SK-N-SH treated with all-trans-retinoic acid at 6 μM for 48 hours (cell line): ENCODE results near the gene LMNB1.

Experiments
- ATAC-seq: fragments of 200-7000 bp; cut with Tn5 transposase; 3 replicates; pipeline ENCODE4 v1.9.1; 2020; ENCODE audit warnings: mild to moderate bottlenecking, moderate library complexity
- ARNTL ChIP-seq: fragments of 450-650 bp; formaldehyde crosslinking; IDR thresholded peaks from 2 replicates; pipeline ENCODE4 v1.5.0; 2020; ENCODE audit warnings: low read depth, mild to moderate bottlenecking, moderate library complexity, borderline replicate concordance
- BACH2 ChIP-seq: fragments of 250-450 bp; sonication (Bioruptor Pico); IDR thresholded peaks from 2 replicates; pipeline ENCODE4 v1.9.0; 2021; ENCODE audit warnings: mild to moderate bottlenecking, borderline replicate concordance
- CSDC2 ChIP-seq: fragments of 250-450 bp; sonication (Bioruptor Pico); IDR thresholded peaks from 2 replicates; pipeline ENCODE4 v1.5.0; 2020; ENCODE audit warnings: mild to moderate bottlenecking, moderate library complexity
- ESRRG ChIP-seq: fragments of 250-450 bp; sonication (Bioruptor Pico); IDR thresholded peaks from 2 replicates; pipeline ENCODE4 v1.6.1; 2021; ENCODE audit warnings: mild to moderate bottlenecking
- GLIS3 ChIP-seq: fragments of 250-450 bp; sonication (Bioruptor Pico); IDR thresholded peaks from 2 replicates; pipeline ENCODE4 v1.5.0; 2020; ENCODE audit warnings: mild to moderate bottlenecking, moderate library complexity
- OSR1 ChIP-seq: fragments of 250-450 bp; sonication (Bioruptor Pico); IDR thresholded peaks from 2 replicates; pipeline ENCODE4 v1.8.0; 2022; ENCODE audit warnings: moderate library complexity, mild to moderate bottlenecking, inconsistent platforms
- PPARA ChIP-seq: fragments of 250-450 bp; sonication (Bioruptor Pico); IDR thresholded peaks from 2 replicates; pipeline ENCODE4 v1.5.0; 2020; ENCODE audit warnings: mild to moderate bottlenecking, borderline replicate concordance
- RARB ChIP-seq: fragments of 250-450 bp; sonication (Bioruptor Pico); IDR thresholded peaks from 2 replicates; pipeline ENCODE4 v1.8.0; 2021; ENCODE audit warnings: mild to moderate bottlenecking, moderate library complexity
- SNAI2 ChIP-seq: fragments of 250-450 bp; sonication (Bioruptor Pico); IDR thresholded peaks from 2 replicates; pipeline ENCODE4 v1.5.0; 2020; ENCODE audit warnings: mild to moderate bottlenecking, moderate library complexity
- TCF4 ChIP-seq: fragments of 250-450 bp; sonication (Bioruptor Pico); IDR thresholded peaks from 2 replicates; pipeline ENCODE4 v1.8.0; 2021; ENCODE audit warnings: mild to moderate bottlenecking, moderate library complexity, borderline replicate concordance
- TOX ChIP-seq: fragments of 250-450 bp; sonication (Bioruptor Pico); IDR thresholded peaks from 2 replicates; pipeline ENCODE4 v1.8.0; 2021; ENCODE audit warnings: mild to moderate bottlenecking, moderate library complexity, borderline replicate concordance
- ZC3H10 ChIP-seq: fragments of 250-450 bp; sonication (Bioruptor Pico); IDR thresholded peaks from 2 replicates; pipeline ENCODE4 v1.5.1; 2021; ENCODE audit warnings: mild to moderate bottlenecking, moderate library complexity
- ZFP3 ChIP-seq: fragments of 250-450 bp; sonication (Bioruptor Pico); IDR thresholded peaks from 2 replicates; pipeline ENCODE4 v1.5.0; 2020; ENCODE audit warnings: mild to moderate bottlenecking, moderate library complexity
- ZFP30 ChIP-seq: fragments of 450-650 bp; formaldehyde crosslinking; IDR thresholded peaks from 2 replicates; pipeline ENCODE4 v1.5.0; 2022; ENCODE audit warnings: mild to moderate bottlenecking, moderate library complexity
- ZNF565 ChIP-seq: fragments of 450-650 bp; formaldehyde crosslinking; conservative IDR thresholded peaks from 2 replicates; pipeline ENCODE4 v1.5.0; 2020; ENCODE audit warnings: low read depth, mild to moderate bottlenecking, moderate library complexity
- ZNF70 ChIP-seq: fragments of 450-650 bp; formaldehyde crosslinking; IDR thresholded peaks from 2 replicates; pipeline ENCODE4 v1.5.0; 2020; ENCODE audit warnings: mild to moderate bottlenecking, moderate library complexity
- ZNF8 ChIP-seq: fragments of 450-650 bp; formaldehyde crosslinking; IDR thresholded peaks from 2 replicates; pipeline ENCODE4 v1.5.0; 2020; ENCODE audit warnings: mild to moderate bottlenecking, moderate library complexity
- TF ChIP-seq, protein P1 (sequence below): fragments of 250-450 bp; sonication (Bioruptor Pico); IDR thresholded peaks from 2 replicates; pipeline ENCODE4 v1.8.0; 2021; ENCODE audit warnings: low read depth, mild to moderate bottlenecking, moderate library complexity, borderline replicate concordance
- TF ChIP-seq, protein P2 (sequence below): fragments of 250-450 bp; sonication (Bioruptor Pico); IDR thresholded peaks from 2 replicates; pipeline ENCODE4 v1.8.0; 2020; ENCODE audit warnings: mild to moderate bottlenecking, moderate library complexity, borderline replicate concordance
- TF ChIP-seq, protein P3 (sequence below): fragments of 250-450 bp; sonication (Bioruptor Pico); IDR thresholded peaks from 2 replicates; pipeline ENCODE4 v1.5.1; 2021; ENCODE audit warnings: mild to moderate bottlenecking, moderate library complexity
- TF ChIP-seq, protein P4 (sequence below): fragments of 250-450 bp; sonication (Bioruptor Pico); IDR thresholded peaks from 2 replicates; pipeline ENCODE4 v1.5.0; 2020; ENCODE audit warnings: mild to moderate bottlenecking, moderate library complexity

Gene LMNB1

DNA sequence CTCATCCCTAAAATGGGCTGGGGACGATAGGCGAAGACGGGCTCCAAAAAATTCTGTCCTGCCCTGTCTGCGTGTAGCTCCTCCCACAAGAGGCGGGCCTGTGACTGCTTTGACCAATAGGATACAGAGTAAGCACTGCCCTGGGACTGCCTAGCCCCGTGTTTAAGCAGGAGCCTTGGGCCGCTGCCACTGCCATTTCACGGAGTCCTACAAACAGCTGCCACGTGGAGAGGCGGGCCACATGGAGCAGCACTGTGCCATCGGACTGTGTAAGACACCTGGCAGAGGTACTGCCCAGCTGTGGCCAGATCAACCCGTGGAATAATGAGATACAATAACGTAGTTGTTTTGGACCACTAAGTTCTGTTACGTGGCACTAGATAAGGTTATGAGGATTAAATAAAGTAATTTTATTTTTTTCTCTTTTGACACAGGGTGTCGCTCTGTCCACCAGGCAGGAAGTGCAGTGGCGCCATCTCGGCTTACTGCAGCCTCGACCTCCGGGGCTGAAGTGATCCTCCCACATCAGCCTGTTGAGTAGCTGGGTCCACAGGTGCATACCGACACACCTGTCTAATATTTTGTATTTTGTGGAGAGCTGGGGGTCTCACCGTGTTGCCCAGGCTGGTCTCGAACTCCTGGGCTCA lies 87.2 kb downstream of the LMNB1 start (continued):
- TF ChIP-seq, protein P1, sequence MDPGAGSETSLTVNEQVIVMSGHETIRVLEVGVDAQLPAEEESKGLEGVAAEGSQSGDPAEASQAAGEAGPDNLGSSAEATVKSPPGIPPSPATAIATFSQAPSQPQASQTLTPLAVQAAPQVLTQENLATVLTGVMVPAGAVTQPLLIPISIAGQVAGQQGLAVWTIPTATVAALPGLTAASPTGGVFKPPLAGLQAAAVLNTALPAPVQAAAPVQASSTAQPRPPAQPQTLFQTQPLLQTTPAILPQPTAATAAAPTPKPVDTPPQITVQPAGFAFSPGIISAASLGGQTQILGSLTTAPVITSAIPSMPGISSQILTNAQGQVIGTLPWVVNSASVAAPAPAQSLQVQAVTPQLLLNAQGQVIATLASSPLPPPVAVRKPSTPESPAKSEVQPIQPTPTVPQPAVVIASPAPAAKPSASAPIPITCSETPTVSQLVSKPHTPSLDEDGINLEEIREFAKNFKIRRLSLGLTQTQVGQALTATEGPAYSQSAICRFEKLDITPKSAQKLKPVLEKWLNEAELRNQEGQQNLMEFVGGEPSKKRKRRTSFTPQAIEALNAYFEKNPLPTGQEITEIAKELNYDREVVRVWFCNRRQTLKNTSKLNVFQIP (CRISPR knock-in tag): no peak
- TF ChIP-seq ZNF70 (CRISPR knock-in tag) (no peak), PPARA (no peak), ARNTL (no peak), TCF4 (CRISPR knock-in tag) (no peak), SNAI2 (no peak), ZFP30 (CRISPR knock-in tag) (no peak), ZFP3 (no peak), ESRRG (CRISPR knock-in tag) (no peak), CSDC2 (no peak)

DNA sequence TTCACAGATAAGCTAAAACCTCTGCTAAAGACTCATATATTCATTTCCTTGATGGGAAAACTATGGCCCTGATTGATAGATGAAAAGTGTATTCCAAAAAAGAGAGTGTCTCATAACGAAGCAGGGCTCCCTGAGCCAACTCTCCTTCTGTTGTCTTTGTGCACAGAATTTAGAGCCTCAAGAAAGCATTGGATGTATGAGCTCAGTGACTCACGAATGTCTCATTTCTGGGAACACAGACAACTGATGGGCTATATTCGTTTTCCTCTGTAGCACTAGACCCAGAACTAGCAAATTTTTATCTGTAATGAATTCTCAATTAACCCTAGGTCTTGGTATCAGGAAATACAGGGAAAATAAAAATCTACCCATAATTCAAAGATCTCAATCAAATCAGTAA lies 88.4 kb downstream of the LMNB1 start:
- no peak; the same call in 1 of the 3 replicates for ATAC-seq
- TF ChIP-seq RARB (CRISPR knock-in tag) (no peak), ZFP3 (no peak), GLIS3 (CRISPR knock-in tag) (no peak), BACH2 (CRISPR knock-in tag) (no peak), ZNF70 (CRISPR knock-in tag) (no peak), ESRRG (CRISPR knock-in tag) (no peak), ZNF565 (CRISPR knock-in tag) (no peak), ZC3H10 (no peak), OSR1 (CRISPR knock-in tag) (no peak), ZNF8 (no peak), ARNTL (no peak), TCF4 (CRISPR knock-in tag) (no peak), ZFP30 (CRISPR knock-in tag) (no peak), TOX (CRISPR knock-in tag) (no peak), SNAI2 (no peak)
- TF ChIP-seq, protein P2, sequence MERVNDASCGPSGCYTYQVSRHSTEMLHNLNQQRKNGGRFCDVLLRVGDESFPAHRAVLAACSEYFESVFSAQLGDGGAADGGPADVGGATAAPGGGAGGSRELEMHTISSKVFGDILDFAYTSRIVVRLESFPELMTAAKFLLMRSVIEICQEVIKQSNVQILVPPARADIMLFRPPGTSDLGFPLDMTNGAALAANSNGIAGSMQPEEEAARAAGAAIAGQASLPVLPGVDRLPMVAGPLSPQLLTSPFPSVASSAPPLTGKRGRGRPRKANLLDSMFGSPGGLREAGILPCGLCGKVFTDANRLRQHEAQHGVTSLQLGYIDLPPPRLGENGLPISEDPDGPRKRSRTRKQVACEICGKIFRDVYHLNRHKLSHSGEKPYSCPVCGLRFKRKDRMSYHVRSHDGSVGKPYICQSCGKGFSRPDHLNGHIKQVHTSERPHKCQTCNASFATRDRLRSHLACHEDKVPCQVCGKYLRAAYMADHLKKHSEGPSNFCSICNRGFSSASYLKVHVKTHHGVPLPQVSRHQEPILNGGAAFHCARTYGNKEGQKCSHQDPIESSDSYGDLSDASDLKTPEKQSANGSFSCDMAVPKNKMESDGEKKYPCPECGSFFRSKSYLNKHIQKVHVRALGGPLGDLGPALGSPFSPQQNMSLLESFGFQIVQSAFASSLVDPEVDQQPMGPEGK (CRISPR knock-in tag): no peak
- TF ChIP-seq, protein P1 (CRISPR knock-in tag): no peak
- TF ChIP-seq, protein P3, sequence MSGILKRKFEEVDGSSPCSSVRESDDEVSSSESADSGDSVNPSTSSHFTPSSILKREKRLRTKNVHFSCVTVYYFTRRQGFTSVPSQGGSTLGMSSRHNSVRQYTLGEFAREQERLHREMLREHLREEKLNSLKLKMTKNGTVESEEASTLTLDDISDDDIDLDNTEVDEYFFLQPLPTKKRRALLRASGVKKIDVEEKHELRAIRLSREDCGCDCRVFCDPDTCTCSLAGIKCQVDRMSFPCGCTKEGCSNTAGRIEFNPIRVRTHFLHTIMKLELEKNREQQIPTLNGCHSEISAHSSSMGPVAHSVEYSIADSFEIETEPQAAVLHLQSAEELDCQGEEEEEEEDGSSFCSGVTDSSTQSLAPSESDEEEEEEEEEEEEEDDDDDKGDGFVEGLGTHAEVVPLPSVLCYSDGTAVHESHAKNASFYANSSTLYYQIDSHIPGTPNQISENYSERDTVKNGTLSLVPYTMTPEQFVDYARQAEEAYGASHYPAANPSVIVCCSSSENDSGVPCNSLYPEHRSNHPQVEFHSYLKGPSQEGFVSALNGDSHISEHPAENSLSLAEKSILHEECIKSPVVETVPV (CRISPR knock-in tag): no peak
- TF ChIP-seq, protein P4, sequence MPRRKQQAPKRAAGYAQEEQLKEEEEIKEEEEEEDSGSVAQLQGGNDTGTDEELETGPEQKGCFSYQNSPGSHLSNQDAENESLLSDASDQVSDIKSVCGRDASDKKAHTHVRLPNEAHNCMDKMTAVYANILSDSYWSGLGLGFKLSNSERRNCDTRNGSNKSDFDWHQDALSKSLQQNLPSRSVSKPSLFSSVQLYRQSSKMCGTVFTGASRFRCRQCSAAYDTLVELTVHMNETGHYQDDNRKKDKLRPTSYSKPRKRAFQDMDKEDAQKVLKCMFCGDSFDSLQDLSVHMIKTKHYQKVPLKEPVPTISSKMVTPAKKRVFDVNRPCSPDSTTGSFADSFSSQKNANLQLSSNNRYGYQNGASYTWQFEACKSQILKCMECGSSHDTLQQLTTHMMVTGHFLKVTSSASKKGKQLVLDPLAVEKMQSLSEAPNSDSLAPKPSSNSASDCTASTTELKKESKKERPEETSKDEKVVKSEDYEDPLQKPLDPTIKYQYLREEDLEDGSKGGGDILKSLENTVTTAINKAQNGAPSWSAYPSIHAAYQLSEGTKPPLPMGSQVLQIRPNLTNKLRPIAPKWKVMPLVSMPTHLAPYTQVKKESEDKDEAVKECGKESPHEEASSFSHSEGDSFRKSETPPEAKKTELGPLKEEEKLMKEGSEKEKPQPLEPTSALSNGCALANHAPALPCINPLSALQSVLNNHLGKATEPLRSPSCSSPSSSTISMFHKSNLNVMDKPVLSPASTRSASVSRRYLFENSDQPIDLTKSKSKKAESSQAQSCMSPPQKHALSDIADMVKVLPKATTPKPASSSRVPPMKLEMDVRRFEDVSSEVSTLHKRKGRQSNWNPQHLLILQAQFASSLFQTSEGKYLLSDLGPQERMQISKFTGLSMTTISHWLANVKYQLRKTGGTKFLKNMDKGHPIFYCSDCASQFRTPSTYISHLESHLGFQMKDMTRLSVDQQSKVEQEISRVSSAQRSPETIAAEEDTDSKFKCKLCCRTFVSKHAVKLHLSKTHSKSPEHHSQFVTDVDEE (CRISPR knock-in tag): no peak
